Testis (tissue), 3 donors: ENCODE data around the gene RNF213. TPM values are rescaled to one million over a fixed set of nuclear protein-coding genes. Genes with fewer than 3 reads are reported as not detected.

Experiments
- DNase-seq: peaks from one replicate; pipeline ENCODE4 v3.0.0-alpha.2; 2019
- H3K27ac ChIP-seq, 2 donors: fragments of 200-600 bp; sonication (generic); one replicate each; pipeline ENCODE4 v1.5.1; 2019
- H3K27me3 ChIP-seq: fragments of 200-600 bp; sonication (generic); one replicate; pipeline ENCODE4 v1.5.1; 2019
- H3K36me3 ChIP-seq: fragments of 200-600 bp; sonication (generic); one replicate; pipeline ENCODE4 v1.5.1; 2017; ENCODE audit warnings: low read depth; ENCODE audit errors: missing control alignments
- H3K4me1 ChIP-seq: fragments of 200-600 bp; sonication (generic); one replicate; pipeline ENCODE4 v1.5.1; 2019
- H3K4me3 ChIP-seq, 2 donors: fragments of 200-600 bp; sonication (generic); one replicate each; pipeline ENCODE4 v1.5.1; 2017 to 2019
- H3K9me3 ChIP-seq: fragments of 200-600 bp; sonication (generic); one replicate; pipeline ENCODE4 v1.5.1; 2017
- POLR2A ChIP-seq: fragments of 450-650 bp; IDR thresholded peaks from one replicate; pipeline ENCODE4 v1.6.1; 2017; ENCODE audit warnings: antibody characterized with exemption, mild to moderate bottlenecking, moderate library complexity
- WGBS, 2 donors: methylation state at CpG; one replicate each; pipeline ENCODE4 v1.1.5; 2018; 5-methylcytosine and 5-hydroxymethylcytosine counted together
- intact Hi-C: fragments of 100-400 bp; cut with DNase I; formaldehyde crosslinking; loops from one replicate; pipeline ENCODE4 v1.15.1; 2023; ENCODE audit warnings: low total_unique reads
- polyA plus RNA-seq: library from polyadenylated mRNA; stranded (reverse); fragments of 350-450 nt; fragmentation: Illumina TruSeq; extraction: RNeasy Lipid Tissue Mini Kit (QIAGEN cat#74804); gene quantifications from one replicate; pipeline ENCODE4 v1.2.3, GENCODE V29; 2014; ENCODE audit warnings: low read depth, low replicate concordance; ENCODE audit not compliant: insufficient read depth
- total RNA-seq, 2 donors: library from RNA; depleted of rRNA; stranded (reverse); fragments of >200 nt; gene quantifications; one replicate each; pipeline ENCODE4 v1.2.3, GENCODE V29; 2016
- TF ChIP-seq, protein P1 (sequence below), 3 experiments: fragments of 450-650 bp in 2 of 3; fragments of 200-600 bp in 1 of 3; sonication (generic) in 1 of 3; IDR thresholded peaks; one replicate each; pipeline ENCODE4 v1.5.1; 2016 to 2019; ENCODE audit warnings: antibody characterized with exemption in 3 of 3, mild to moderate bottlenecking in 2 of 3, moderate library complexity in 1 of 3

The RNF213 gene
- total and polyA plus RNA-seq, 3 donors from 2014 or later, result 25.3 to 68.9 (median 66.9) TPM

DNA sequence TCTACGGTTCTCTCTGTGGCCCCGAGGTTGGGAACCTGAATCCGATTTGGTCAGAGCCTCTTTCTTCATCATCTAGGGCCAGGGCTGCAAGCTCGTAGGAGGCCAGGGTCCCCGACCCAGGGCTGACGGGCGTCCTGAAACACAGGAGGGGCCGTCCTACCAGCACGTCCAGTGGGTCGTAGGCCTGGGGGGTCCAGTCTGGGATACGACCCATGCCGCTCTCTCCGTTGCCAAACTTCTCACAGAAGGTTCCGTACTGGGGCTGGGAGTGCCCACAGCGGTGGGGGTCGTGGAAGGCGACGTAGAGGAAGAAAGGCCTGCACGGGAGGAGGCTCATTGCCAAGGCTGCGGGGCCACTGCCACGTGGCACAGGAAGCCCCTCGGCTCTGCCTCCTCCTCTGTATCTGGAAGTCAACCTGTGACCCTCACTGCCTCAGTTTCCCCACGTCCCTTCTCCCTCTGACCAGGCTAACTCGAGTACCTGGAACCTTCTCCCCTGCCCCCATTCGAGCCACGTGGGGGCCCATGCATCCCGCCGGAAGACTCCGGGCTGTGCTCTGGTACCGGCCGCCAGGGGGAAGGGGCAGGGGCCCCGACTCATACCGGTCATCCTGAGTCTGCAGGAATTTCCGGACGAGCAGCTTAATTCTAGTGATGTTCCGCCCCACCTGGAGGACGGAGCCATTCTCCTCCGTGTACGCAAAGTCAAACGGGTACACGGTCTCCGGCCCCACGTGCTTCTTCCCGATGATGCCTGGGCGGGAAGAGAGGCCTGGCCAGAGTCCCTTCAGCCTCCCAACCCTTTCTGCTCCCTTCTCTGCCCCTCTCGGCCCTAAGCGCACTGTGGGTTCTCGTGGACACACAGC lies 46.4 kb upstream of the RNF213 start:
- H3K36me3 ChIP-seq, result no peaks in the 10 kb centered on the region
- WGBS, 2 donors, result 93 to 94% methylated on average over 48 of the region's 48 CpGs
- intact Hi-C loops, result no loop called here

GRCh38 chr17:80214878-80215210 lies 45.8 kb upstream of the RNF213 start:
- Histone ChIP-seq H3K9me3 (no peaks in the 10 kb centered on the region), H3K36me3 (no peaks in the 10 kb centered on the region), H3K27me3 (no peaks in the 10 kb centered on the region), H3K4me3 (no peak overlapping the region), H3K27ac (no peak overlapping the region), H3K4me1 (peaks cover 7% of the 10 kb centered on the region)
- intact Hi-C loops, result no loop called here
- TF ChIP-seq, protein P1, sequence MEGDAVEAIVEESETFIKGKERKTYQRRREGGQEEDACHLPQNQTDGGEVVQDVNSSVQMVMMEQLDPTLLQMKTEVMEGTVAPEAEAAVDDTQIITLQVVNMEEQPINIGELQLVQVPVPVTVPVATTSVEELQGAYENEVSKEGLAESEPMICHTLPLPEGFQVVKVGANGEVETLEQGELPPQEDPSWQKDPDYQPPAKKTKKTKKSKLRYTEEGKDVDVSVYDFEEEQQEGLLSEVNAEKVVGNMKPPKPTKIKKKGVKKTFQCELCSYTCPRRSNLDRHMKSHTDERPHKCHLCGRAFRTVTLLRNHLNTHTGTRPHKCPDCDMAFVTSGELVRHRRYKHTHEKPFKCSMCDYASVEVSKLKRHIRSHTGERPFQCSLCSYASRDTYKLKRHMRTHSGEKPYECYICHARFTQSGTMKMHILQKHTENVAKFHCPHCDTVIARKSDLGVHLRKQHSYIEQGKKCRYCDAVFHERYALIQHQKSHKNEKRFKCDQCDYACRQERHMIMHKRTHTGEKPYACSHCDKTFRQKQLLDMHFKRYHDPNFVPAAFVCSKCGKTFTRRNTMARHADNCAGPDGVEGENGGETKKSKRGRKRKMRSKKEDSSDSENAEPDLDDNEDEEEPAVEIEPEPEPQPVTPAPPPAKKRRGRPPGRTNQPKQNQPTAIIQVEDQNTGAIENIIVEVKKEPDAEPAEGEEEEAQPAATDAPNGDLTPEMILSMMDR (IDR thresholded peaks at IDR 0.05), result no peak
- no peak for TF ChIP-seq POLR2A
- no peak for DNase-seq
- WGBS, 2 donors, result 89 to 90% methylated on average over 5 to 17 of the region's 17 CpGs

More for the DNA sequence above, 46.4 kb upstream of the RNF213 start:
- Histone ChIP-seq H3K27ac (no peak overlapping the region), H3K4me3 (no peak overlapping the region), H3K4me1 (peaks cover 1% of the 10 kb centered on the region), H3K27me3 (no peaks in the 10 kb centered on the region), H3K9me3 (no peaks in the 10 kb centered on the region)
- no peak for DNase-seq
- no peak for TF ChIP-seq POLR2A
- TF ChIP-seq, protein P1 (IDR thresholded peaks at IDR 0.05), result no peak

GRCh38 chr17:80216473-80217456 lies 43.9 kb upstream of the RNF213 start:
- intact Hi-C loops, result no loop called here
- Histone ChIP-seq H3K27ac (no peak overlapping the region), H3K36me3 (no peaks in the 10 kb centered on the region), H3K9me3 (no peaks in the 10 kb centered on the region), H3K4me3 (no peak overlapping the region), H3K27me3 (no peaks in the 10 kb centered on the region), H3K4me1 (peaks cover 12% of the 10 kb centered on the region)
- DNase-seq, result no peak
- TF ChIP-seq POLR2A, result no peak
- TF ChIP-seq, protein P1 (IDR thresholded peaks at IDR 0.05), result no peak
- 91 to 96% methylated on average over 27 to 40 of the region's 40 CpGs for WGBS, 2 donors

DNA sequence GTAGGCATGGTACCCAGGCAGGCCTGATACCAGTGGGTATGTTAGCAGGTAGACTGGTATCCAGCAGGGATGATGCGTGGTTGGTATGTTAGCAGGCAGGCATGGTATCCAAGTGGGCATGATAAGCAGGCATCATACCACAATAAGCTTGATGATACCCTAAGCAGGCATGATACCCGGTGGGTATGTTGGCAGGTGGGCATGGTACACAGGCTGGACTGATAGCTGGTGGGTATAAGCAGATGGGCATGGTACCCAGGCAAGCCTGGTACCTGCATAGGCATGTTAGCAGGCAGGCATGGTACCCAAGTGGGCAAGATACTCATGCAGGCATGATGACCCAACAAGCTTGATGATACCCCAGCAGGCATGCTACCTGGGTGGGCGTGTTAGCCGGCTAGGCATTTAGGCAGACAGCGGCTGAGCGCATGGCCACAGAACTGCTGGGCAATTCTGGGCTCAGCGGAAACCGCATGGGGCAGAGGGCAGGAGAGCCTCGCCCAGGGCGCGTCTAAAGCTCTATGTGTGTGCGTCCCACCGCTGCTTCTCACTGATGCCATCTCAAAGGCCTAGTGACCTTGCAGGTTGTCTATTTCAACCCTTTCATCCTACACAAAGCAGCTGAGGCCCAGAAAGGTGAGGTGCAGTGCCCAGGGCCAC lies 42.8 kb upstream of the RNF213 start:
- 92 to 95% methylated on average over 12 to 13 of the region's 13 CpGs for WGBS, 2 donors
- Histone ChIP-seq H3K9me3 (no peaks in the 10 kb centered on the region), H3K36me3 (no peaks in the 10 kb centered on the region), H3K4me1 (peaks cover 12% of the 10 kb centered on the region), H3K4me3 (no peak overlapping the region), H3K27me3 (no peaks in the 10 kb centered on the region), H3K27ac (no peak overlapping the region)
- TF ChIP-seq, protein P1 (IDR thresholded peaks at IDR 0.05), result no peak
- TF ChIP-seq POLR2A, result no peak
- DNase-seq, result no peak
- intact Hi-C loops, result no loop called here
